ENCODE measurements around the gene SLC4A1AP.

Gene SLC4A1AP, protein sequence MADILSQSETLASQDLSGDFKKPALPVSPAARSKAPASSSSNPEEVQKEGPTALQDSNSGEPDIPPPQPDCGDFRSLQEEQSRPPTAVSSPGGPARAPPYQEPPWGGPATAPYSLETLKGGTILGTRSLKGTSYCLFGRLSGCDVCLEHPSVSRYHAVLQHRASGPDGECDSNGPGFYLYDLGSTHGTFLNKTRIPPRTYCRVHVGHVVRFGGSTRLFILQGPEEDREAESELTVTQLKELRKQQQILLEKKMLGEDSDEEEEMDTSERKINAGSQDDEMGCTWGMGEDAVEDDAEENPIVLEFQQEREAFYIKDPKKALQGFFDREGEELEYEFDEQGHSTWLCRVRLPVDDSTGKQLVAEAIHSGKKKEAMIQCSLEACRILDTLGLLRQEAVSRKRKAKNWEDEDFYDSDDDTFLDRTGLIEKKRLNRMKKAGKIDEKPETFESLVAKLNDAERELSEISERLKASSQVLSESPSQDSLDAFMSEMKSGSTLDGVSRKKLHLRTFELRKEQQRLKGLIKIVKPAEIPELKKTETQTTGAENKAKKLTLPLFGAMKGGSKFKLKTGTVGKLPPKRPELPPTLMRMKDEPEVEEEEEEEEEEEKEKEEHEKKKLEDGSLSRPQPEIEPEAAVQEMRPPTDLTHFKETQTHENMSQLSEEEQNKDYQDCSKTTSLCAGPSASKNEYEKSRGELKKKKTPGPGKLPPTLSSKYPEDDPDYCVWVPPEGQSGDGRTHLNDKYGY

DNA sequence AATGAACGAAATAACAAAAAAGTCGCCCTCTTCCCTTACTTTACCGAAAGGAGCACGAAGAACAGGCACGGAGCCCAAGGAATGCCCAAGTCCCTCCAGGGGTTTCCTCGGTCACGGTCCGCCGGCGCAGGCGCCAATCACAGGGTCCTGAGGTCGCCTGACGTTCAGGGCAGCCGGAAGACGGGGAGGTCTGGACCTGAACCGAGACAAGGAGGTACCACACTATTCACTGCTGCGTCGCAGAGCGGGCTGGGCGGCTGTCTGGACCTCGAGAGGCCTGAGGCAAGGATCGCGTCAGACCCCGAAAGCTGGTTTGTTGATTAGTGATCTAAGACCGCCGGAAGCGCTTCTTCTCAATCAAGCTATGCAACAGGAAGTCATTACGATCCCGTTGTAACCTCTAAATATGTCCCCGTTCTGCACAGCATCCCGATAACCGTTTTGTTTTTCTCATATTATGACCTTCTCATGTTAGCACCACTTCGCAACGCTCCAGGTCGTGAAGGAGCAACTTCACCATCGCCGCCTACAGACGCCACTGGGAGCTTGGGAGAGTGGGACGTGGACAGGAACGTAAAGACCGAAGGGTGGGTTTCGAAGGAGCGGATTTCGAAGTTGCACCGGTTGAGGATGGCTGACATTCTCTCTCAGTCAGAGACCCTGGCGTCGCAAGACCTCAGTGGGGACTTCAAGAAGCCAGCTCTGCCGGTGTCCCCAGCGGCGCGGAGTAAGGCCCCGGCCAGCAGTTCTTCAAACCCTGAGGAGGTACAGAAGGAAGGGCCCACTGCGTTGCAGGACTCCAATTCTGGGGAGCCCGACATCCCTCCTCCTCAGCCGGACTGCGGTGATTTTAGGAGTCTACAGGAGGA lies at the start of gene SLC4A1AP, which contains the start of gene SUPT7L:
Gene SLC4A1AP (plus strand): TSS at position 605 of the 869 bp plus-strand sequence. CDS start 26 bp downstream, at position 631.
Gene SUPT7L (minus strand): TSS at position 330 of the 869 bp plus-strand sequence. CDS start 1,422 bp downstream, outside the sequence.
- Histone ChIP-seq H3F3A (ENCODE audit: insufficient read depth) (0 out of 2 replicates have a peak, but pooled peaks cover 7% of the 10 kb centered on the region), H3K9me3 (ENCODE audit: insufficient read depth, low read length) (no peaks in the 10 kb centered on the region), H4K20me1 (ENCODE audit: low read depth, low read length) (no peaks in the 10 kb centered on the region), H3K27me3 (ENCODE audit: low read length) (no peaks in the 10 kb centered on the region), H3K4me2 (ENCODE audit: low read depth, low read length, poor library complexity, severe bottlenecking) (peak within 1 kb of the TSS; percentile 88), H3K9ac (ENCODE audit: low read length) (peak within 1 kb of the TSS; percentile 63), H3K27ac (ENCODE audit: low read depth, low read length) (peak within 1 kb of the TSS; percentile 82), H3K4me3 (ENCODE audit: insufficient read depth, low read length, poor library complexity, severe bottlenecking) (peak within 1 kb of the TSS; percentile 89), H3K9me2 (replicated peaks; ENCODE audit: insufficient read depth, low read length) (no peaks in the 10 kb centered on the region), H2AFZ (ENCODE audit: low read depth, low read length, severe bottlenecking) (peak within 1 kb of the TSS; percentile 98), H3K79me2 (ENCODE audit: insufficient read depth, low read length) (peaks cover 35% of the 10 kb centered on the region), H3K36me3 (ENCODE audit: low read length) (peaks cover 22% of the 10 kb centered on the region; the same call in 1 of the 2 replicates)
- no peak for TF ChIP-seq EZH2phosphoT487 (conservative IDR thresholded peaks at IDR 0.05; ENCODE audit: low read length)
- TF ChIP-seq, protein P1, sequence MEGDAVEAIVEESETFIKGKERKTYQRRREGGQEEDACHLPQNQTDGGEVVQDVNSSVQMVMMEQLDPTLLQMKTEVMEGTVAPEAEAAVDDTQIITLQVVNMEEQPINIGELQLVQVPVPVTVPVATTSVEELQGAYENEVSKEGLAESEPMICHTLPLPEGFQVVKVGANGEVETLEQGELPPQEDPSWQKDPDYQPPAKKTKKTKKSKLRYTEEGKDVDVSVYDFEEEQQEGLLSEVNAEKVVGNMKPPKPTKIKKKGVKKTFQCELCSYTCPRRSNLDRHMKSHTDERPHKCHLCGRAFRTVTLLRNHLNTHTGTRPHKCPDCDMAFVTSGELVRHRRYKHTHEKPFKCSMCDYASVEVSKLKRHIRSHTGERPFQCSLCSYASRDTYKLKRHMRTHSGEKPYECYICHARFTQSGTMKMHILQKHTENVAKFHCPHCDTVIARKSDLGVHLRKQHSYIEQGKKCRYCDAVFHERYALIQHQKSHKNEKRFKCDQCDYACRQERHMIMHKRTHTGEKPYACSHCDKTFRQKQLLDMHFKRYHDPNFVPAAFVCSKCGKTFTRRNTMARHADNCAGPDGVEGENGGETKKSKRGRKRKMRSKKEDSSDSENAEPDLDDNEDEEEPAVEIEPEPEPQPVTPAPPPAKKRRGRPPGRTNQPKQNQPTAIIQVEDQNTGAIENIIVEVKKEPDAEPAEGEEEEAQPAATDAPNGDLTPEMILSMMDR (IDR thresholded peaks at IDR 0.05; ENCODE audit: insufficient read depth, low read length, poor library complexity, severe bottlenecking) = no peak

DNA sequence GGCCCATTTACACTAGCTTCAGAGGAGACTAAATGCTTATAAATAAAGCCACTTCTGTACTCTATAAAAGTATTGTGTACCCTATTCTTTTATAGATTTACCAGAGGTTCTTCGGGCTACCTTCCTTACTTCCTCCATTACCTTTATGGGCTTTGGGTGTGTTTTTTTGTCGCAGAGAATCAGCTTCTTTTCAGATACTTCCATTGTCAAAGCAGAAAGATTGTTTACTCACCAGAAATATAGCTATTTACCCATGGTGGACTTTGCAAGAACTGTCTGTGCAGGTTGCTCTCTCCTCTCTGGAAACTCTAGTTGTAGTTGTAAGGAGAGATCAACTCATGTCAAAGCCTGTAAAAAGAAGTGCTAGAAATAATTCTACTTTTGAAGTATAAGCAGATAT lies 49.7 kb upstream of the SLC4A1AP start:
- 0 out of 2 replicates have a peak, but pooled peaks cover 4% of the 10 kb centered on the region for H3F3A ChIP-seq (ENCODE audit: insufficient read depth)
- H3K36me3 ChIP-seq (ENCODE audit: low read length) = peaks cover 40% of the 10 kb centered on the region
- H3K9ac ChIP-seq (ENCODE audit: low read length) = no peak overlapping the region
- H2AFZ ChIP-seq (ENCODE audit: low read depth, low read length, severe bottlenecking) = no peak overlapping the region
- no peak overlapping the region for H3K27ac ChIP-seq (ENCODE audit: low read depth, low read length)
- no peaks in the 10 kb centered on the region for H3K27me3 ChIP-seq (ENCODE audit: low read length)
- no peaks in the 10 kb centered on the region for H3K9me2 ChIP-seq (replicated peaks; ENCODE audit: insufficient read depth, low read length)
- no peaks in the 10 kb centered on the region for H3K9me3 ChIP-seq (ENCODE audit: insufficient read depth, low read length)
- no peak overlapping the region for H3K4me3 ChIP-seq (ENCODE audit: insufficient read depth, low read length, poor library complexity, severe bottlenecking)
- H3K4me2 ChIP-seq (ENCODE audit: low read depth, low read length, poor library complexity, severe bottlenecking) = no peak overlapping the region
- H4K20me1 ChIP-seq (ENCODE audit: low read depth, low read length) = no peaks in the 10 kb centered on the region
- H3K79me2 ChIP-seq (ENCODE audit: insufficient read depth, low read length) = no peaks in the 10 kb centered on the region; the same call in 1 of the 2 replicates
- no peak for TF ChIP-seq EZH2phosphoT487 (conservative IDR thresholded peaks at IDR 0.05; ENCODE audit: low read length)
- TF ChIP-seq, protein P1 (IDR thresholded peaks at IDR 0.05; ENCODE audit: insufficient read depth, low read length, poor library complexity, severe bottlenecking) = no peak

DNA sequence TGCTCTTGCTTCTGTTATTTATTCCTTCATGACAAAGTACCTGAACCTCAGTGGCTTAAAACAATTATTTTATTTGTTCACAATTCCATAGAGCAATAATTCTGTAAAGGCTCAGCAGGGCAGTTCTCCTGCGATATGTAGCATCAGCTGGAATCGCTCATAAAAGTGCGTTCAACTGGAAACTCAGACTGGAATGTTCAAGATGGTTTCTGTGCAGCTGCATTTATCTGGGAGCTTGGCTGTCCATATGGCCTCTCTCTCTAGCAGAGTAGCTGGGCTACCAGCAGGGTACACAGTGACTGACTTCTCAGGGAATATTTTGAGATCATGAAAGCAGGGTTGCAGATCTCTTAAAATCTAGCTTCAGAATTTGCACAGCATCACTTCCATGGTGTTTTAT lies 48.4 kb upstream of the SLC4A1AP start:
- H3F3A ChIP-seq (ENCODE audit: insufficient read depth) = 0 out of 2 replicates have a peak, but pooled peaks cover 4% of the 10 kb centered on the region
- no peak overlapping the region for H3K4me3 ChIP-seq (ENCODE audit: insufficient read depth, low read length, poor library complexity, severe bottlenecking)
- H3K36me3 ChIP-seq (ENCODE audit: low read length) = peaks cover 46% of the 10 kb centered on the region
- H3K9ac ChIP-seq (ENCODE audit: low read length) = no peak overlapping the region
- no peak overlapping the region for H3K4me2 ChIP-seq (ENCODE audit: low read depth, low read length, poor library complexity, severe bottlenecking)
- H3K9me3 ChIP-seq (ENCODE audit: insufficient read depth, low read length) = no peaks in the 10 kb centered on the region
- H4K20me1 ChIP-seq (ENCODE audit: low read depth, low read length) = no peaks in the 10 kb centered on the region
- no peaks in the 10 kb centered on the region for H3K27me3 ChIP-seq (ENCODE audit: low read length)
- no peaks in the 10 kb centered on the region for H3K9me2 ChIP-seq (replicated peaks; ENCODE audit: insufficient read depth, low read length)
- no peak overlapping the region for H3K27ac ChIP-seq (ENCODE audit: low read depth, low read length)
- H3K79me2 ChIP-seq (ENCODE audit: insufficient read depth, low read length) = no peaks in the 10 kb centered on the region; the same call in 1 of the 2 replicates
- no peak overlapping the region for H2AFZ ChIP-seq (ENCODE audit: low read depth, low read length, severe bottlenecking)
- TF ChIP-seq EZH2phosphoT487 (conservative IDR thresholded peaks at IDR 0.05; ENCODE audit: low read length) = no peak
- TF ChIP-seq, protein P1 (IDR thresholded peaks at IDR 0.05; ENCODE audit: insufficient read depth, low read length, poor library complexity, severe bottlenecking) = no peak
